HG03108 (cell line): ENCODE results near the gene LARGE1.

Source experiments
- ATAC-seq: cut with Tn5 transposase; IDR thresholded peaks from one replicate; pipeline ENCODE4 v1.9.1; 2021; ENCODE audit warnings: moderate library complexity; ENCODE audit not compliant: unreplicated experiment

LARGE1 gene

DNA sequence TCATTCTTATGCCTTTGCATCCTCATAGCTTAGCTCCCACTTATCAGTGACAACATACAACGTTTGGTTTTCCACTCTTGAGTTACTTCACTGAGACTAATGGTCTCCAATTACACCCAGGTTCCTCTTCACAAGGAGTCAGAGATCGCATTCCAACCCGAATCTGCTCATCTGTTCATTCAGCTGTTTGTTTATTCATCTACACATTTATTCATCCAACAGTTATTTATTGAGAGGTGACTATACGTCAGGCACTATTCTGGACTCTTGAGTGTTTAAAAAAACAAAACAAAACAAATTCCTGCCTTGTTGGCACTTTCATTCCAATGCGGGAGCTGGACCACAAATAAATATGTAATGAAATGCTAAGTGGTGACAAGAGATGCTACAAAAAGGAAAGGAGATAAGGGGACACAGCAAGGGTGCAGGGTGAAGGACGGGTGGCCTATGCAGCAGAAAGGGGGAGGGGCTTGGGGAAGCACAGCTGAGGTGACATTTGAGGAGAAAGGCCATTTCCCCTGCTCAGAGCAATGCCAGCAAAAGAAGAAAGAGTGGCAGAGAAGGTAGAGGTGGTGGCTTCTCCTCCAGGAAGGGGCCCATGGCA lies 468.3 kb downstream of the LARGE1 start:
- ATAC-seq = no peak

DNA sequence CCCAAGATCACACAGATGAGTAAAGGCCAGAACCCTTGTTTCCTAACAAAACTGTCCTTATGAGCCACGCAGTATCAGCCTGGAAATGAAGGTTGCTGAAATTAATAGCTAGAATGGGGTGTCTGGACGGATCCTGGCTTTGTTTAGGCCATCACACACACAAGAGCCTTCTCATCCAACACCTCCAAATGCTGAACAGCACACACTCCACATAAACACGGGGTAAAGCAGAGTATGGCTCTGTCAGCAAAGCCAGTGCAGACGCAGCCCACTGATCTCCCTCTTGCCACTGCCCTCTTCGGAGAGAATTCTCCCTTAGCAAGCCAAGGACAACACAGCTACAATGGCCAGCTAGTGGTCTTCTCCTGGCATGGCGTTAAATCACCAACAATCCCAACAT lies 469.5 kb downstream of the LARGE1 start:
- no peak for ATAC-seq

DNA sequence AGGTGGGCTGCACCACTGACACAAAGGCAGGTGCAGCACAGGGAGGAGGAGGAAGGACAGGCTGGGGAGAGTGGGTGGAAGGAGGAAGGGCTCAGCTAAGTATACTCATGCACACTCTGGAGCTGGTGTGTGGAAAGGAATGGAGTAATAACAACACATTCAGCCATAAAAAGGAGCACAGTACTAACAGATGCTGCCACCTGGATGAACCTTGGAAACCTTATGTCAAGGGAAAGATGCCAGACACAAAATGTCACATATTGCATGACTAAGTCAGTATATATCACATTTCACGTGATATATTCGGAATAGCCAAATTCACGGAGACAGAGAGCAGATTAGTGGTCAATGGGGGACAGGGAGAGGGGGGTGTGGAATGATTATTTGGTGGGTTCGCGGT lies 472.5 kb downstream of the LARGE1 start:
- ATAC-seq = no peak

DNA sequence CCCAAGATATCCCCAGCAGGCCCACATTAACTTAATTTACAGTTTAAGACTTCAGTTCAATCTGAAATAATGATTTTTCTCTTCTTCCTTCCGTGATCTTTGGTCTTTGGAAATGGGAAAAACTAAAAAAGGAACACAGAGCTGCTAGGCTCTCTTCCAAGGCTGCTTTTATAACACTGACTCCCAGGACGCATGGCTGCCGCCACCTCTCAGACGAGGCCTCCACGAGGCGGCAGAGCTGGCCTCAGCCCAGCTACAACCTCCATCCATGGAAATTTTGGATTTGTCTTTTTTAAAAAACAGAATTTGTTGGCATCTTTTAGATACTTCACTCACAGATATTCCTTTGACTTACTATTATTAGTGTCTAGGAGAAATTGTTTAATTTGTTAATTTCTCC lies 476.6 kb downstream of the LARGE1 start:
- no peak for ATAC-seq

DNA sequence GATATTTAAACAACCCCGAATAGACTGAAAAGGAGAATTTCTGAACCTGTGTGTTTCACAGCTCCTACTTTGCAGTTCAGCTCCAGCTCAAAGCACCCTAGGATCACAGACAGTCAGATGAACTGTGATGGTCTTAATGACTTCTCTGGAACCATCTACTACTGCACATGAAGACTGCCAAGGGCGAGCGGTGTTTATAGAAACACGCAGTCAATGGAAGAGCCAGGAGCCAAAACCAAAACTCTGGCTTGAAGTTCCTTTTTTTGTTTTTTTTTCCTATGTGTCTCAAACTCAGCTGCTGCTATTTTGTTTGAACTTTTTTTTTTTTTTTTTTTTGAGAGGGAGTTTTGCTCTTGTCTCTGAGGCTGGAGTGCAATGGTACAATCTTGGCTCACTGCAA lies 479.5 kb downstream of the LARGE1 start:
- ATAC-seq = no peak

DNA sequence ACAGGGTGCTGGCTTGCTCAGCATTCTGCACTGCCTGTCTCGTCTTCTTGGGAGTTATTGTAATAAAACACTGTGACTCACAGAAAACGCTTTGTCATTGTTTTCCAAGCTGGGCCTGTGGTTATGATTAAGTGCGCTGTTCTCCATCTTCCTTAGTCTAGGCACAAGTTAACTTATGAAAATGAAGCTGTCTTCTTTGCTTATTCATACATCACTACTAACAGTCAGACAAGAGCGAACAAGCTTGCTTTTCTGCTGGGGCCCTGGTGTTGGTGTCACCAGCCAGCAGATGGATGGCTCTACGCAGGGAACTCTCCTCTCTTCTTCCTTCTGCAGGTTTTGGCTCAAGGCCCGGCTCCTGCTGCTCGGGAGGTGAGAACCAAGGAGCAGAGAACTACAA lies 482.0 kb downstream of the LARGE1 start:
- no peak for ATAC-seq

DNA sequence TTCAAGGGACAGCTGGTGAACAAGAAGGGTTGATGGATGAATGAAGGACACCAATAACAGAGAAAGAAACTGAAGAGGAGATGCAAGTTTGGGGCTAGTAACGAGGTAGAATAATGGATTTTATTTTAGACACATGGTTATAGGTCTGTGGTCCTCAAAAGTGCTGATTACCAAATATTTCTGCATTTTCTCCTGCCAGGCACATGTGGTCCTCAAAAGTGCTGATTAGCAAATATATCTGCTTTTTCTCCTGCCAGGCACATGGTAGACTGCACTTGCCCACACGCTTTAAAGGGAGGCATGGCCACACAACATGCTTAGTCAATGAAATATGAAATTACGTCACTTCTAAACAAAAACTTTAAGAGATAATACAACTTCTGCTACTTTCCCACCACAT lies 489.0 kb downstream of the LARGE1 start:
- no peak for ATAC-seq

DNA sequence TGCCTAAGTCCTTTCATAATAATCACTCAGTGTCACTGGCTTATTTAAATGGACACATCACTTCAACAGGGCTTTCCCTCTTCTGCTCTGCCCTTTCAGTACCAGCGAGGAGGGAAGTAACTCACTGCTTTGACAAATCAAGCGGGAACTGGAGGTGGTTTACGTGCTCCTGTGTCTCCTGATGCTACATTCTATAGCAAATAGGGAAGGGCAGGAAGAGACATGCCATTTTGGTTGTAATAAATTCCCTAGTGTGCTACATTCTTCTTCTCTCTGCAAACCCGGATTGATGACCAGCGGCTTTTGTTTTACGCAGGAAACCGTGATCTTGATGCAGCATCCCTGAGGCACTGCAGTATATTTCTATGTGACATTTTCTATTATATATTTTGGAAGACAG lies 491.0 kb downstream of the LARGE1 start:
- ATAC-seq = no peak

DNA sequence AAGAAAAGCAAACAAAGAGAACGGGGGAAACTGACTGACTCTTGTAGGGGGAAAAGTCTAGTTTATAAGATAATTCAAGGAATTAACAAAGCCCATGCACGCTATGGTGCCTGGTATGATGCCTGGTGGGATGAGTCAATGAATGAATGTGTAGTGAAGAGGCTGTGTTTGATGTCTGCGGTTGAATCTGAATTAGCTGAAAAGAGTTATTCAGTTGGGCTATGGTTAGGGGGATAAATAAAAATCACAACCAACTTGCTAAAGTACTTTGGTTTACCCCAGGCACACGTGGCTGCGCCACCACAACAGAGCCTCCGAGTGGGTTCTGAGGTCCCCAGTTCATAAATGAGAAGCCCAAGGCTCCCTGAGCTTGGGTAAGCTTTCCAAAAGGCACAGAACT lies 492.8 kb downstream of the LARGE1 start:
- no peak for ATAC-seq

DNA sequence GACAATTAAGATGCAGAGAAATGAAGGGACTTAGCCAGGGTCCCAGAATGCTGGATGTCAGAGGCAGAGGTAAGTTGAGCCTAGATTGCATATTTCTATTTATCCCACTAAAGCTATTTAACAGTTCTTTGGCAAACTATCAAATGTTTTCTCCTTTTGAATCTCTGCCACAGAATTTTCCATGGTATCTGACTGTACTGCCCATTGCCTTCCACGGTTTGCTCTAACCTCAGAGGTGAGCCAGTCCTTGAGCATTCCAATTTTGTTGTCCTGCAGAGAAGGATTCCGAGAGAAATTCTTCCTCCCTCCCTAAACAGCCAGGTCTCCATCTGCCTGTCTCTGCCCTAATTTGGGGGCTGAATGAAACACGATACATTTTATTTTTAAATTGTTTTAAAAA lies 493.8 kb downstream of the LARGE1 start:
- no peak for ATAC-seq

DNA sequence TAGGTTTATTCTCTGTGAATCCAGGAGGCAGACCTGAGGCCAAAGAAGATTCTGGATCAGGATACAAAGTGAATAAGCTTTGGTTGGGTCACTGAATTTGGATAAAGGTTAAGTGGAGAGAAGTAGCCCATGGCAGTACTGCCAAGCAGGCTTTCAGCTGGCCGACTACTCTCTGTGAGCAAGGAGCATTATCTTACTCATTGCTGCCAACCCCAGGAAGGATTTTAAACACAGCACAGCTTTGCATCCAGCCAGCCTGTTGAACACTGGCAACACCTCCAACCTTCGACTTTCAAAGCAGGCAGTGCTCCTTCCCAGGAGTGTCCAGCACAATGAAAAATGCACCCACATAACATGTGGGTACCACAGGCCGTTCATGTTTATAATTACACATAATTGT lies 498.4 kb downstream of the LARGE1 start:
- no peak for ATAC-seq

DNA sequence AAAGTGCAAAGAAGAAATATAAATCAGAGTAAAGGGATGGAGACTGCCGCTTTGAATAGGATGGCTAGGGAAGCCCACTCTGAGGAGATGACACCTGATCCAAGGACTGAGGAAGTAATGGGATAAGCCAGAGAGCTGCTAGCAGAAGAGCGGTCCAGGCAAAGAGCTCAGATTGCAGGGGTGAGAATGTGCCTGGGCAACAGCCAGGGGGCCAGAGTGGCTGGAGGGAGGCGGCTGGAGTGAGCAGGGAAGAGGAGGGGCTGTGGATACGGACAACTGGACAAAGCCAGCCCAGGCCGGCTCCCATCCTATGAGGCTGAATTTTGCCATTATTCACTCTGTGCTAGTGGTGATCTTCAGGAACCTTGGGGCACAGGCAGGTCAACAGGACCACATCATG lies 501.8 kb downstream of the LARGE1 start:
- ATAC-seq = no peak

DNA sequence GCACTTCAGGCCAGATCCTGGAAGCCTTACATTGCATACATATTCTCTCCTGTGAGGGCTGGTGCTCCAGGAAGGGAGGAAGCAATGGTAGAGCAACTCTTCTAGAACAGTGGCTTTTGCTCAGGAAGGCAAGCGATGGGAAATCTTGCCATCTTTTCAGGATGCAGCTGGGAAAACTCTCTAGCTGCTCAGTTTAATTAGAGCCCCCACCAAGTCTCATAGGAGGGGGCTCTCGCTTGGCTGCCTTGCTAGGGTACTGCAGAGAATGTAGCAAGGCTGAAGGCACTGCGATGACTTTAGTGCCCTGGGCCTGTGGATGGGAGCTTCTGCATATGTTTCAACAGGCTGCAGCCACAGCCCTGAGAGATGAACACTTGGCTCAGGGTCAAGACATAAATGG lies 504.9 kb downstream of the LARGE1 start:
- ATAC-seq = no peak

DNA sequence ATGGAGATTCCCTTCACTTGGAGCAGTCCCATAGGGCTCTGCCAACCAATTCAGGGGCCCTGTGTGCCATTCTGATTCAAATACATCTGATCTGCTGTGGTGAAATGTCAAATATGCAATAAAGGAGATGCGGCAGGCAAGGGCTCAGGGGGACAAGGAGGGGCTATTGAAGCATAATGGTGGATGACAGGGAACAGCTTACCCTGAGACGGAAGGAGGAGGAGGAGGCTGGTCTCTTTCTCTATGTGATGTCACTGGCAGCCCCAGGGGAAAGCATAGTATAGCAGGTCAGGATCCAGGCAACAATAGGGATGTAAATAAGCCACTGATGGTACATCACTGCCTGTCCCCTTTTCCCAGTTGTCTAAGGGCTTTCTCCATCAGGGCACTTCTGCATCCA lies 511.2 kb downstream of the LARGE1 start:
- no peak for ATAC-seq

DNA sequence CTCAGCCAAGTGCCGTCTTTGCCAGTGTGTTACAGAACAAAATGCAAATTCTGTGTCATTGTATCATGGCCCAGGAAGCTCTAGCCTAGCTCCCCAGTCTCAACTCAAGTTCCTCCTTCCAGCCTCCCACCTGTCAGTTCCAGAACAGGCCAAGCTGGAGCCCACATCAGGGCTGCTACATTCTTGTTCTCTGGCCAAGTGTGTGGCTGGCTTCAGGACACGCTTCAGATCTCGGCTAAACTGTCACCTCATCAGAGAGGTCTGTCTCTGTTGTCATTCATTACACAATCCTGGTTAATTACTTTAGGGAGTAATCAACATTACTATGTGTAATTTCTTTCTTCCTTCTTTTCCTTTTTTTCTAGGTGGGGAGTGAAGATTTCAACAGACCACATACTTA lies 515.1 kb downstream of the LARGE1 start:
- no peak for ATAC-seq

DNA sequence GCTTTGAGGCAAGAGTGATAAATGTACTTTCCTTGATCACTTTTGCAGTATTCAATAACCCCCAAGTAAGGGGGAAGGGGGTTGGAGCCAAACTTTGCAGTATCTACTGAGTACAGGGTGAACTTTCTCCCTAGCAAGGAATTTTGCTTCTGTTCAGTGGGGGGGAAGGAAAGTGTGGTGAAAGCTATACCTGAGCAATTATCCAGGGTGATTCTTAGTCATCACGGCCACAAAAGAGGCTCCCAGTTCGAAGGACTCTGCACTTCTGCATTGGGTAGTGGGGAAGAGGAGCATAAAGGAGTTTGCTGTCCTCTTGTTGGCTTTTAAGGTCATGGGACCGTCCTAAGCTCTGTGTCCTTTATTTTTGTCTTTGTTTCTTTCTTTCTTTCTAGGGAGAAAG lies 515.6 kb downstream of the LARGE1 start:
- no peak for ATAC-seq

DNA sequence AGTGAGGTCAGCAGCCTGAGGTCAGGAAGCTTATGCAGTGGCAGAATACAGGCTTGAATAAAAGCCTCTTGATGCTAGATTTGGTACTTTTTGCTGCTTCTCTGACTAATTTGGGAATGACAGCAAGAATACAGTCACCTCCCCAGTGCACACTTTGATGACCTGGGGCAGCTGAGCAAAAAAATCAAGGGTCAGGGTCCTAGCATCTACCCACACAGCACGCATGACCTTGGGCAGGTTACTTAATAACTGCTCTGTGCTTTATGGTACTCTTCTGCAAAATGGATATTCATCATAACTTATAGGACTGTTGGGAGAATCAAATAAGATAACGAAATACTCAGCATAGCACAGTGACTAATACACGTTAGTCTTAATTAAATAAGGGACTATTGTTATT lies 518.0 kb downstream of the LARGE1 start:
- no peak for ATAC-seq

DNA sequence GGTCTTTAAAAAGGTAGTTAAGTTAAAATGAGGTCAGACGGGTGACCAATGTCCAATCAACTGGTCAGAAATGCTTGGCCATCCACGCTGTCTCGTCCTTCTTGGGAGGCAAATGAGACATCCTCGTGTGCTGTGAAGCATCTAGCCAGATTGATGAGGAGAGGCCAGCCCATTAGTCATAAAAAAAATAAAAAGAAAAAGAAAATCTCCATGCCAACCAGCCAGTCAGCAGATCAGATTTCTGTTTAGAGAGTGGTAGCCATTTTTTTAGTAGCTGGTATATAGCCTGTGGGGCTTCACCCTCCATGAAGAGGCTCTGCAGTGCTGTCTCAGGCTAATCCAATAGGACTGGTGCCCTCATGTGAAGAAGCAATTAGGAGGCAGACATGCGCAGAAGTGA lies 519.0 kb downstream of the LARGE1 start:
- no peak for ATAC-seq

DNA sequence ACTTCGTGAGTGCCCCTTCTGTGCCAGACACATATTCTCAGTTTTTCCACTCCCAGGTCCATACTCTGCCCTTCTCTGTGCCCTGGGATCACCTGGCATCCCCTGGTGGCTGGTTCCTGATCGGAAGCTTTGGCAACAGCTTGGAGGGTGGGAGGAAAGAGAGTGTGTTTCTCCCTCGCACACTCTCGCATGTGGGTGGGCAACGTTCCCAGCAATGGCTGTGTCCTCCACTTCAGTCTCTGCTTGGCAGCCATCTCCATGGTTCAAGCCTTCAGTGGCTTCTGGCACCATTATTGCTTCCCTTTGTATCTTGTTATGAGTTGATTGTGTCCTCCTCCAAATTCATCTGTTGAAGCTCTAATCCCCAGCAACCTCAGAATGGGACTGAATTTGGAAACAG lies 519.4 kb downstream of the LARGE1 start:
- no peak for ATAC-seq

DNA sequence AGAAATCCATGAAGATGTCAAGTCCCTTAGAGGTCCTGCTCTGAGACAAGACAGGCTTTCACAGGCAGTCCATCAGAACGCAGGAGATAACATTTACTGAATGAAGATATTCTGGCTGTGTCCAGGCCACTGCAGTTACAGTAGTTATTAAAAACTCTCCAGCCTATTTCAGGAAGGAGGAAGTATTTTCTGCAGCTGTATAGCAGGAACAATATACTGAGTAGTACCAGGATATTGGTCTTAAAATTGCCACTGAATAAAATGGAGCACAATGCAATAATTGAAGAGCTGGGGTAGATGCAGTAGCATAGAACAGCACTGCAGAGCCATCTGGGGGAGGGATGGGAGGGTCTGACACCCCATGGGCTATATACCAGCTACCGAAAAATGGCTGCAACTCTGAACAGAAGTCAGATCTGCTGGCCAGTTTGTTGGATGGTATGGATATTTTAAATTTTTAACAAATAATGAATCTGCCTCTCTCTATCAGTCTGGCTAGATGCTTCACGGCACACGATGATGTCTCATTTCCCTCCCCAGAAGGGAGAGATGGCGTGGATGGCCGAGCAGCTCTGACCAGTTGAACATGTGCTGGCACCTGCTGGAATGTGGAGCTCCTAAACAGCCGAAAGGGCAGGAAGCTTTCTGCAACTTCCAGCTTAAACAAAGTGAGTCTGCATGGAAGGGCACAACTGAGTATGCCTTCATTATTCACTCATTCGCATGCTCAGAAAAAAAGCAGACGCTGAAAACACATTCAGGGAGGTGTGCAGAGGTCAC lies 520.0 kb downstream of the LARGE1 start:
- ATAC-seq = no peak

DNA sequence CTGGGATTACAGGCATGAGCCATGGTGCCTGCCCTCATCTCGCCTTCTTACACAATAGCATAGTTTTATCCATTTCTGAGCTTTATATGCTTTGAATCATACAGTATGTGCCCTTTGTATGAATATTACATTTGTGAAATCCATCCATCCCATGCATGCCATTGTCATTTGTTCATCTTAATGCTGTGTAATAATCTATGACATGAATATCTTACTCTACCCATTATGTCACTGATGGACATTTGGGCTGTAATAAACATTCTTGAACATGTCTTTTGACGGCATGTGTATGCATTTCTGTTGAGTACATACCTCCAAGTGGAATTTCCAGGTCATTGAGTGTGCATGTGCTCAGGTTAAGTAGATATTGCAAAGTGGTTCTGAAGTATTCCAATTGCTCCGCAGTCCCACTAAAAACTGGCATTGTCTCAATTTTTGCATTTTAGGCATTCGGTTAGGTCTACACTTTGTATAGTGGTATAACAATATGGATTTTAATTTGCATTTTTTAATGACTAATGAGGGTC lies 522.8 kb downstream of the LARGE1 start:
- no peak for ATAC-seq

DNA sequence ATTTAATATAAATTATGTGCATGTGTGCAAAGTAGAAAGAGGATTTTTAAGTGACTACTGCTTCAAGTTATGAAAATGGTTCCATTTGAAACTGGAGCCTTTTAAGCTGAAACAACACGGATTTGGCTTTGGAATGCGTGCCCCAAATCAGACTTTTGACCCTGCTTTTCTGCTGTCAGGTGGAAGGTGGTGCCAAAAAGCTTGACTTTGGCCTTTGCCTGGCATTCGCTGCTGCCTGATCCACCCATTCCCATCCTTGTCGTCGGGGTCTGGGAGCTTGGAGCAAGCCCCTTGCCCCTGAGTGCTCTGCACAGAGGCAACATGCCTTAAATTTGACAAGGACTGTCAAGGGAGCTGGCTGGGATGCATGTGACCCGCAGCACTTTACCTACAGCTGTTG lies 526.8 kb downstream of the LARGE1 start:
- no peak for ATAC-seq

DNA sequence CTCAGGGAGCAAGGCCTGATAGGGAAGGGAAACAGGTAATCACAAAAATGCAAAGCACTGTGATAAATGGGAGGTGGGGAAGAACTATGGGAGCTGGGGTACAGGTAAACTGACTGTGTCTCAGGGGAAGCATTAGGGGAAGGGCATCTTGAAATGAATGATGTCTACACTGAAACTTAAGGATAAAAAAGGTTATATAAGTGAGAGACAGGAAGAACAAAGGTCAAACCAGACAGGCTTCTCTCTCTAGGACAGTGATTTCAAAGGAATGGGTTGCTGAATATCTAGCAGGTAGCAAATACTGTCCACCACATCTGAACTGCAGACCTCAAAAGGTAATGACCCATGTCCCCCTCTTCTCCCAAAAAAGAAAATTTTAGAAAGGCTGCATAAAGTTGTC lies 529.0 kb downstream of the LARGE1 start:
- ATAC-seq = no peak
